ENCODE results near the gene PKHD1. TPM values are rescaled to one million over a fixed set of nuclear protein-coding genes. Genes with fewer than 3 reads are reported as not detected.

PKHD1 gene
- total and polyA plus RNA-seq, 2 of the 13 experiments (the other 11 are each of a cell fraction or from before 2014, with no cell fraction given), result 0.01 to 0.13 TPM

- Histone ChIP-seq H2AFZ (ENCODE audit: low read length) (no peak overlapping the region), H3K27me3 (ENCODE audit: control insufficient read depth in 1 of 2, insufficient read depth in 2 of 2, low read length in 2 of 2) (no peaks in the 10 kb centered on the region), H3K27ac (ENCODE audit: extremely low read length, insufficient read depth, low read length) (no peak overlapping the region), H3K36me3 (replicated peaks in 1 of 2; ENCODE audit: control insufficient read depth in 1 of 2, insufficient read depth in 2 of 2, low read length in 2 of 2) (no peaks in the 10 kb centered on the region), H3K4me2 (ENCODE audit: low read depth, low read length) (no peak overlapping the region), H4K20me1 (ENCODE audit: insufficient read depth, low read length) (no peaks in the 10 kb centered on the region), H3K9ac (ENCODE audit: insufficient read depth, low read depth, low read length) (no peak overlapping the region), H3K4me3 (replicated peaks in 1 of 3; ENCODE audit: insufficient read depth in 1 of 3, low read depth in 2 of 3, low read length in 3 of 3) (no peak overlapping the region), H3K79me2 (ENCODE audit: insufficient read depth, low read length) (no peaks in the 10 kb centered on the region), H3K4me1 (ENCODE audit: insufficient read depth, low read length) (no peaks in the 10 kb centered on the region), H3K9me3 (ENCODE audit: low read length) (no peaks in the 10 kb centered on the region)
- TF ChIP-seq MAFK (conservative IDR thresholded peaks at IDR 0.05 in 1 of 2, IDR thresholded peaks at IDR 0.05 in 1 of 2; ENCODE audit: low read length in 2 of 2) (peak in 1 of 2 experiments; percentile 74; a peak in 2 of 4 replicates), ZNF788 (CRISPR knock-in tag; IDR thresholded peaks at IDR 0.05; ENCODE audit: borderline replicate concordance) (no peak), ZNF713 (CRISPR knock-in tag; IDR thresholded peaks at IDR 0.05) (no peak), MAFF (IDR thresholded peaks at IDR 0.05; ENCODE audit: low read depth, low read length) (0 out of 2 replicates have a peak, but pooled peaks have one; percentile 38)
- in situ Hi-C loops (cut with HindIII; ENCODE audit: extremely low pct_ligation_motif_present, low pct_unique_long_range_greater_than_20kb), result no loop called here
- WGBS (ENCODE audit: low lambda C conversion rate), result 15% methylated on average over 4 of the region's 4 CpGs
- ATAC-seq, result no peak
- DNase-seq (ENCODE audit: low spot score), result no peak
- ChIA-PET CTCF (ENCODE audit: low intra/inter-chr PET ratio, low total read pairs) (no interaction called here), POLR2A (no interaction called here)
- intact Hi-C loops (cut with micrococcal nuclease; ENCODE audit: unreplicated experiment), result no loop called here
- FAIRE-seq, result no peak
- BruUV-seq (replicated peaks), result no TSS peak
Measured at GRCh38 chr6:51963980-51964379, 123.4 kb downstream of the PKHD1 start.

- Histone ChIP-seq H3K36me3 (replicated peaks in 1 of 2; ENCODE audit: control insufficient read depth in 1 of 2, insufficient read depth in 2 of 2, low read length in 2 of 2) (no peaks in the 10 kb centered on the region), H3K9me3 (ENCODE audit: low read length) (no peaks in the 10 kb centered on the region), H3K4me2 (ENCODE audit: low read depth, low read length) (no peak overlapping the region), H2AFZ (ENCODE audit: low read length) (no peak overlapping the region), H3K79me2 (ENCODE audit: insufficient read depth, low read length) (no peaks in the 10 kb centered on the region), H4K20me1 (ENCODE audit: insufficient read depth, low read length) (no peaks in the 10 kb centered on the region), H3K27me3 (ENCODE audit: control insufficient read depth in 1 of 2, insufficient read depth in 2 of 2, low read length in 2 of 2) (no peaks in the 10 kb centered on the region), H3K4me1 (ENCODE audit: insufficient read depth, low read length) (no peaks in the 10 kb centered on the region), H3K4me3 (replicated peaks in 1 of 3; ENCODE audit: insufficient read depth in 1 of 3, low read depth in 2 of 3, low read length in 3 of 3) (no peak overlapping the region), H3K9ac (ENCODE audit: insufficient read depth, low read depth, low read length) (no peak overlapping the region), H3K27ac (ENCODE audit: extremely low read length, insufficient read depth, low read length) (no peak overlapping the region)
- in situ Hi-C loops (cut with HindIII; ENCODE audit: extremely low pct_ligation_motif_present, low pct_unique_long_range_greater_than_20kb) (no loop called here), intact Hi-C loops (cut with micrococcal nuclease; ENCODE audit: unreplicated experiment) (no loop called here)
- no peak for DNase-seq (ENCODE audit: low spot score)
- WGBS (ENCODE audit: low lambda C conversion rate), result 9% methylated on average over 1 of the region's 1 CpG
- no peak for TF ChIP-seq ZNF503 (CRISPR knock-in tag; IDR thresholded peaks at IDR 0.05)
- TF ChIP-seq TOE1 (CRISPR knock-in tag; IDR thresholded peaks at IDR 0.05), result no peak
- no TSS peak for BruUV-seq (replicated peaks)
- ChIA-PET CTCF (ENCODE audit: low intra/inter-chr PET ratio, low total read pairs) (no interaction called here), POLR2A (no interaction called here)
- no peak for FAIRE-seq
- no peak for ATAC-seq
Measured at GRCh38 chr6:51962354-51962753, 125.1 kb downstream of the PKHD1 start.

Data from HepG2 (cell line).